ENCODE results near the gene LGALS16.
"Not testable (repeated sequence)": the region's sequence is repeated elsewhere in the genome, so short reads cannot be mapped to it uniquely, and the experiment has no call there.

The LGALS16 gene, protein sequence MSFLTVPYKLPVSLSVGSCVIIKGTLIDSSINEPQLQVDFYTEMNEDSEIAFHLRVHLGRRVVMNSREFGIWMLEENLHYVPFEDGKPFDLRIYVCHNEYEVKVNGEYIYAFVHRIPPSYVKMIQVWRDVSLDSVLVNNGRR

DNA sequence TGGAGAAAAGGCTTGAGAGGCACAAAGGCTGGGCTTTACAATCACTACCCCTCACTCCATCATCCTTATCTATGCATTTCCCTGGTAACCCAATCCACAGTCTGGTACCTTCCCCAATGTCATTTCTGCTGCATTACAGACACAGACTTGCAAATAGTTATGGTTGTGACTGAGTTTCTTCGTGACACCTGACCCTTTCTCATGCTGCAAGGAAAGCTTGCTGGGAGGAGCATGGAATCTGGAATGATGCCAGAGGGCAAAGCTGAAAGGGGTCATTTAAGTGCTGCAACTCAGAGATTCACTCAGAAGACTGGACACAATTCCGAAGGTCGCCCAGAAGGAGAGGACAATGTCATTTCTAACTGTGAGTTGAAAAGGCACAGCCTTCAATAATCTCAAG is at the start of gene LGALS16:
Gene LGALS16 (plus strand): TSS at position 301 of the 400 bp plus-strand sequence. CDS start 49 bp downstream, at position 350.
- Mint-ChIP-seq H3K27me3 (peaks cover 68% of the 10 kb centered on the region), H3K36me3 (ENCODE audit: insufficient read depth) (peaks cover 1% of the 10 kb centered on the region), H3K4me3 (no peak within 1 kb of the TSS), H3K9me3 (no peaks in the 10 kb centered on the region), H3K27ac (ENCODE audit: low read depth) (no peak within 1 kb of the TSS), H3K4me1 (no peaks in the 10 kb centered on the region)
- DNase-seq (ENCODE audit: low spot score in 2 of 2) (no peak), ATAC-seq (replicated peaks; ENCODE audit: extremely low read depth, poor library complexity, severe bottlenecking) (no peak)

GRCh38 chr19:39607021-39607420 is 48.7 kb upstream of the LGALS16 start:
- H3K4me3 Mint-ChIP-seq = no peak overlapping the region
- no peaks in the 10 kb centered on the region for H3K4me1 Mint-ChIP-seq
- H3K27me3 Mint-ChIP-seq = peaks cover 45% of the 10 kb centered on the region
- H3K27ac Mint-ChIP-seq (ENCODE audit: low read depth) = no peak overlapping the region
- no peak for ATAC-seq (replicated peaks; ENCODE audit: extremely low read depth, poor library complexity, severe bottlenecking)
- no peaks in the 10 kb centered on the region for H3K9me3 Mint-ChIP-seq
- H3K36me3 Mint-ChIP-seq (ENCODE audit: insufficient read depth) = no peaks in the 10 kb centered on the region
- DNase-seq (ENCODE audit: low spot score in 2 of 2) = no peak

DNA sequence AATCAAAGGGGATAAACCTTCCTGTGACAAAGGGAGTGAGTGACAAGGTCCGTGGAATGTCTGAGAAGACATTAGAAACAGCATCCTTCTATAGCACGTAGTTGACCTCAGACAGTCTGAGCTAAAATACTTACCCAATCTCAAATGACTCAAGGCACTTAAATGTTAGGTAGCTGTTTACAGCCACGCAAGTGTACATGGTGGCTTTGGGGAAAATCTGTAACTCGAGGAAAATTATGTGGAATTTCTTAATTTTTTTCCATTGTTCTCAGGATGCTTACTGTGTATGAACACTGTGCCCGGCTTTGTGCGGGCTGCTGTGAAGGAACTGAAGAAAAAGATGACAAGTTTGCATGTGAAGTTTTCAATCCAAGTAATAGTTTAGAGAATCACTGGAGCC is 48.2 kb upstream of the LGALS16 start:
- no peak for ATAC-seq (replicated peaks; ENCODE audit: extremely low read depth, poor library complexity, severe bottlenecking)
- no peaks in the 10 kb centered on the region for H3K36me3 Mint-ChIP-seq (ENCODE audit: insufficient read depth)
- DNase-seq (ENCODE audit: low spot score in 2 of 2) = no peak
- no peaks in the 10 kb centered on the region for H3K4me1 Mint-ChIP-seq
- peaks cover 45% of the 10 kb centered on the region for H3K27me3 Mint-ChIP-seq
- H3K9me3 Mint-ChIP-seq = no peaks in the 10 kb centered on the region
- H3K4me3 Mint-ChIP-seq = no peak overlapping the region
- H3K27ac Mint-ChIP-seq (ENCODE audit: low read depth) = no peak overlapping the region

DNA sequence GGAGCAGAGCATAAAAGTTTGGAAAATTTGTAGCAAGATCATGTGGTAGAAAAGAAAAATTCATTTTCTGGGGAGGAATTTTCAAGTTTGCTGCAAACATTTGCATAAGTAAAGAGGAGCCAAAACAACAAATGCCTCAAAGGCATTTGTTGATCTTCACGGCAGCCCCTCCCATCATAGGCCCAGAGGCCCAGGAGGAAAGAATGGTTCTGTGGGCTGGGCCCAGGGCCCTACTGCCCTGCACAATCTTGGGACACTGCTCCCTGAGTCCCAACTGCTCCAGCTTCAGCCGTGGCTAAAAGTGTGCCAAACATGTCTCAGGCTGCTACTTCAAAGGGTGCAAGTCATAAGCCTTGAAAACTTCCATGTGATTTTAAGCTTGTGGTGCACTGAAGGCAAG is 42.1 kb upstream of the LGALS16 start:
- H3K27ac Mint-ChIP-seq (ENCODE audit: low read depth) = no peak overlapping the region
- no peaks in the 10 kb centered on the region for H3K4me1 Mint-ChIP-seq
- no peak overlapping the region for H3K4me3 Mint-ChIP-seq
- DNase-seq (ENCODE audit: low spot score in 2 of 2) (no peak), ATAC-seq (replicated peaks; ENCODE audit: extremely low read depth, poor library complexity, severe bottlenecking) (no peak)
- H3K9me3 Mint-ChIP-seq = no peaks in the 10 kb centered on the region
- H3K36me3 Mint-ChIP-seq (ENCODE audit: insufficient read depth) = no peaks in the 10 kb centered on the region
- peaks cover 50% of the 10 kb centered on the region for H3K27me3 Mint-ChIP-seq

GRCh38 chr19:39617745-39618144 is 38.0 kb upstream of the LGALS16 start:
- Mint-ChIP-seq H3K27me3 (peaks cover 73% of the 10 kb centered on the region), H3K36me3 (ENCODE audit: insufficient read depth) (peaks cover 1% of the 10 kb centered on the region), H3K27ac (ENCODE audit: low read depth) (no peak overlapping the region), H3K9me3 (no peaks in the 10 kb centered on the region), H3K4me1 (no peaks in the 10 kb centered on the region), H3K4me3 (no peak overlapping the region)
- ATAC-seq (replicated peaks; ENCODE audit: extremely low read depth, poor library complexity, severe bottlenecking) (no peak), DNase-seq (ENCODE audit: low spot score in 2 of 2) (no peak)

- peaks cover 77% of the 10 kb centered on the region for H3K27me3 Mint-ChIP-seq
- H3K36me3 Mint-ChIP-seq (ENCODE audit: insufficient read depth) = peaks cover 1% of the 10 kb centered on the region
- no peaks in the 10 kb centered on the region for H3K9me3 Mint-ChIP-seq
- H3K4me1 Mint-ChIP-seq = no peaks in the 10 kb centered on the region
- H3K27ac Mint-ChIP-seq (ENCODE audit: low read depth) = no peak overlapping the region
- ATAC-seq (replicated peaks; ENCODE audit: extremely low read depth, poor library complexity, severe bottlenecking) (no peak), DNase-seq (ENCODE audit: low spot score in 2 of 2) (no peak)
- H3K4me3 Mint-ChIP-seq = no peak overlapping the region
Observed at GRCh38 chr19:39623946-39624345, 31.8 kb upstream of the LGALS16 start.

GRCh38 chr19:39627631-39628030 is 28.1 kb upstream of the LGALS16 start:
- ATAC-seq (replicated peaks; ENCODE audit: extremely low read depth, poor library complexity, severe bottlenecking); H3K4me1 Mint-ChIP-seq; DNase-seq (ENCODE audit: low spot score in 2 of 2); H3K4me3 Mint-ChIP-seq; H3K27ac Mint-ChIP-seq (ENCODE audit: low read depth); H3K36me3 Mint-ChIP-seq (ENCODE audit: insufficient read depth); H3K9me3 Mint-ChIP-seq: not testable (repeated sequence)
- peaks cover 68% of the 10 kb centered on the region for H3K27me3 Mint-ChIP-seq

DNA sequence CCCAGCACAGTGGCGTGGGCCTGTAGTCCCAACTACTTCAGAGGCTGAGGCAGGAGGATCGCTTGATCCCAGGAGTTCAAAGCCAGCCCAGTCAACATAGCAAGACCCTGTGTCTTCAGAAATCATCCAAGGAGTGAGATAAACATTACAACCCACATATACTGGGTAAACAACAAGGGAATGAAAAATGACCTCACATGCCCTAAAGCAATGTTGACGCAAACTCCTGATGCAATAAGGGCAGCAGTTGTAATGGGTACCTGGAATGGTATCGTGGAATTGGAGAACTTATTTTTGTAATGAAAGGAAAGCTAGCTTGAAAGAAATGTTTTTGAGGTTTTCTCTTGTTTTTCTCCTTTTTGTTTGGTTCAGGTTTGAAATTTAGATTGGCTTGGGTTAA is 24.5 kb upstream of the LGALS16 start:
- no peak overlapping the region for H3K4me3 Mint-ChIP-seq
- H3K36me3 Mint-ChIP-seq (ENCODE audit: insufficient read depth) = no peaks in the 10 kb centered on the region
- no peak overlapping the region for H3K27ac Mint-ChIP-seq (ENCODE audit: low read depth)
- H3K4me1 Mint-ChIP-seq = no peaks in the 10 kb centered on the region
- ATAC-seq (replicated peaks; ENCODE audit: extremely low read depth, poor library complexity, severe bottlenecking) (no peak), DNase-seq (ENCODE audit: low spot score in 2 of 2) (no peak)
- no peaks in the 10 kb centered on the region for H3K9me3 Mint-ChIP-seq
- peaks cover 67% of the 10 kb centered on the region for H3K27me3 Mint-ChIP-seq

- Mint-ChIP-seq H3K4me1 (no peaks in the 10 kb centered on the region), H3K4me3 (no peak overlapping the region), H3K36me3 (ENCODE audit: insufficient read depth) (no peaks in the 10 kb centered on the region), H3K27me3 (peaks cover 67% of the 10 kb centered on the region), H3K27ac (ENCODE audit: low read depth) (no peak overlapping the region), H3K9me3 (no peaks in the 10 kb centered on the region)
- no peak for ATAC-seq (replicated peaks; ENCODE audit: extremely low read depth, poor library complexity, severe bottlenecking)
- DNase-seq (ENCODE audit: low spot score in 2 of 2) = no peak
Observed at GRCh38 chr19:39631626-39632025, 24.1 kb upstream of the LGALS16 start.

GRCh38 chr19:39637891-39638290 is 17.8 kb upstream of the LGALS16 start:
- Mint-ChIP-seq H3K9me3 (no peaks in the 10 kb centered on the region), H3K4me3 (no peak overlapping the region), H3K36me3 (ENCODE audit: insufficient read depth) (no peaks in the 10 kb centered on the region), H3K27ac (ENCODE audit: low read depth) (no peak overlapping the region), H3K27me3 (peaks cover 92% of the 10 kb centered on the region), H3K4me1 (no peaks in the 10 kb centered on the region)
- no peak for DNase-seq (ENCODE audit: low spot score in 2 of 2)
- no peak for ATAC-seq (replicated peaks; ENCODE audit: extremely low read depth, poor library complexity, severe bottlenecking)

GRCh38 chr19:39641773-39642172 is 13.9 kb upstream of the LGALS16 start:
- Mint-ChIP-seq H3K27me3 (peaks cover 90% of the 10 kb centered on the region), H3K36me3 (ENCODE audit: insufficient read depth) (no peaks in the 10 kb centered on the region), H3K27ac (ENCODE audit: low read depth) (no peak overlapping the region), H3K9me3 (no peaks in the 10 kb centered on the region), H3K4me3 (no peak overlapping the region), H3K4me1 (no peaks in the 10 kb centered on the region)
- ATAC-seq (replicated peaks; ENCODE audit: extremely low read depth, poor library complexity, severe bottlenecking) (no peak), DNase-seq (ENCODE audit: low spot score in 2 of 2) (no peak)

- no peaks in the 10 kb centered on the region for H3K9me3 Mint-ChIP-seq
- no peaks in the 10 kb centered on the region for H3K4me1 Mint-ChIP-seq
- no peak overlapping the region for H3K27ac Mint-ChIP-seq (ENCODE audit: low read depth)
- H3K36me3 Mint-ChIP-seq (ENCODE audit: insufficient read depth) = no peaks in the 10 kb centered on the region
- H3K27me3 Mint-ChIP-seq = peaks cover 91% of the 10 kb centered on the region
- DNase-seq (ENCODE audit: low spot score in 2 of 2) (no peak), ATAC-seq (replicated peaks; ENCODE audit: extremely low read depth, poor library complexity, severe bottlenecking) (no peak)
- no peak overlapping the region for H3K4me3 Mint-ChIP-seq
Observed at GRCh38 chr19:39643591-39643990, 12.1 kb upstream of the LGALS16 start.

- H3K36me3 Mint-ChIP-seq (ENCODE audit: insufficient read depth) = no peaks in the 10 kb centered on the region
- ATAC-seq (replicated peaks; ENCODE audit: extremely low read depth, poor library complexity, severe bottlenecking) = no peak
- no peaks in the 10 kb centered on the region for H3K4me1 Mint-ChIP-seq
- H3K27me3 Mint-ChIP-seq = peaks cover 96% of the 10 kb centered on the region
- H3K4me3 Mint-ChIP-seq = no peak overlapping the region
- H3K9me3 Mint-ChIP-seq = no peaks in the 10 kb centered on the region
- no peak overlapping the region for H3K27ac Mint-ChIP-seq (ENCODE audit: low read depth)
- no peak for DNase-seq (ENCODE audit: low spot score in 2 of 2)
Observed at GRCh38 chr19:39645800-39646411, 9.8 kb upstream of the LGALS16 start.
